GM12801 (cell line): ENCODE results near the gene KCNS1.

Experiments used
- TF ChIP-seq, protein P1 (sequence below): IDR thresholded peaks from one replicate; pipeline ENCODE4 v1.5.1; 2011; ENCODE audit warnings: control low read depth; ENCODE audit not compliant: insufficient read length; ENCODE audit errors: extremely low read depth

The KCNS1 gene

DNA sequence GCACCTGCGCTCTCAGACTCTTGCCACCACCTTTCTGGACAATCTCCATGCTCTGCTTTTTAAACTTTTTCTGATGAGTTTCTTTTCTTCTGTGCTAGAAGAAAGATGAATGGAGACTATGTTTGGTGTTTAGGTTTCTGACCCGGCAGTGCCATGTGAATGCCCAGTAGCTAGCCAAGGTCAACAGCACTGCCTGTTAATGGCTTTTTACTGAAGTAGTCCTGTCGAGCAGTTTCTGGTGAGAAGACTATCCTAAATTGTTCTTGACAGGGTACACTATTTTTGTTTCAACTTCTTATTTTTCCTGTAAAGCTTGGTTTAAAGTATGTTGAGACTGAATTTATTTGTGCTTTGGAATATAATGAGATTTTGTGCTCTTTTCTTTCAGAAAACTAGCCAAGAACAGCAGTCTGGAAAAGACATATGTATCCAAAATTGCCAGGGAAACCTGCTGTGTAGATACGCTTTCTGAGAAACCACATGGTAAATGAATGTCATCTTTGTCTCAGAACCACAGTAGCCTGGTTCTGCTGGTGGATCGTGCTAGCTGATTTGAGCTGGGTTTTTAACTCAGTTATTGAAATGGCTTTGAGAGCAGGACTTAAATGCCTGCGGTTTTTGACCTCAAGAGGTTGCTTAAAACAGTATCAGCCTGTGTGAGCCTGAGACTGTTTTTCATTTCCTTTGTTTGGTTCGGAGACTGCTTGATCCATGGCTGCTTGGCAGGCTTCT is 48.1 kb downstream of the KCNS1 start:
- TF ChIP-seq, protein P1, sequence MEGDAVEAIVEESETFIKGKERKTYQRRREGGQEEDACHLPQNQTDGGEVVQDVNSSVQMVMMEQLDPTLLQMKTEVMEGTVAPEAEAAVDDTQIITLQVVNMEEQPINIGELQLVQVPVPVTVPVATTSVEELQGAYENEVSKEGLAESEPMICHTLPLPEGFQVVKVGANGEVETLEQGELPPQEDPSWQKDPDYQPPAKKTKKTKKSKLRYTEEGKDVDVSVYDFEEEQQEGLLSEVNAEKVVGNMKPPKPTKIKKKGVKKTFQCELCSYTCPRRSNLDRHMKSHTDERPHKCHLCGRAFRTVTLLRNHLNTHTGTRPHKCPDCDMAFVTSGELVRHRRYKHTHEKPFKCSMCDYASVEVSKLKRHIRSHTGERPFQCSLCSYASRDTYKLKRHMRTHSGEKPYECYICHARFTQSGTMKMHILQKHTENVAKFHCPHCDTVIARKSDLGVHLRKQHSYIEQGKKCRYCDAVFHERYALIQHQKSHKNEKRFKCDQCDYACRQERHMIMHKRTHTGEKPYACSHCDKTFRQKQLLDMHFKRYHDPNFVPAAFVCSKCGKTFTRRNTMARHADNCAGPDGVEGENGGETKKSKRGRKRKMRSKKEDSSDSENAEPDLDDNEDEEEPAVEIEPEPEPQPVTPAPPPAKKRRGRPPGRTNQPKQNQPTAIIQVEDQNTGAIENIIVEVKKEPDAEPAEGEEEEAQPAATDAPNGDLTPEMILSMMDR = no peak

DNA sequence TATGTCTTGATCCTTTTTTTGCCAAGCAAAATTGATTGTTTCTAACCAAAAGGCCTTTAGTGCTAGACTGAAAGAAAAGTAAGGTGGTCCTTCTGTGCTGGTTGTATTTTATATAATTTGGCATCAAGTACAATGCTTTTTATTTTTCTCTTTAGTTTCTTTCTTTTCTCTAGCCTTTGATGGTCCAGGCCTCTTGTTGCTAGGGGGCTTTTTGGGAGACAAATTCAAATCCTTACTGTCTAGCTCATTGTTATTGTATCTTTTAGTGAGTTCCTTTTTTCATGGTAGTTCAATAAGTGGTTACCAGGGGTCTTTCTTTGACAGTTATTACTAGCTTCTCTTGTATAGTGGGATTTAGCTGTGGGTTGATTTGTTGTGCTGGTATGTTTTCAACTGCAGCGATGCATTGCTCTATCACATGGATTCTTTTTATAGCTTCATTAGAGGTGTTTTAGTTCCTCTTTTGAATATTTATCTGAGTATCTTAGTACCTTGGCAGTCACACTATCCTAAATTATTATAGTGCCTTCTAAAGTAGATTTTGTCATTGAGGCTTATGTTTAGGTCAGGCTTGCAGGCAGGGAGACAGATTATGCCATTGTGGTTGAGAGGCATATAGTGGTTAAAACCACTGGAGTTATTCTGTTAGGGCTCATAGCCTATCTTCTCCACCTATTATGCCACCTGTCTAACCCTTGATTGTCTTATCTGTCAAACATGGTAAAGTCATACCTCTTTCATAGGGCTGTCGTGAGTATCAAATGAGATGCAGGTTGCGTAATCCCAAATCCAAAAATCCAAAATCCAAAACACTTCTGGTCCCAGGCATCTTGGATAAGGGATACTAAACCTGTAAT is 49.5 kb downstream of the KCNS1 start:
- TF ChIP-seq, protein P1 = no peak

DNA sequence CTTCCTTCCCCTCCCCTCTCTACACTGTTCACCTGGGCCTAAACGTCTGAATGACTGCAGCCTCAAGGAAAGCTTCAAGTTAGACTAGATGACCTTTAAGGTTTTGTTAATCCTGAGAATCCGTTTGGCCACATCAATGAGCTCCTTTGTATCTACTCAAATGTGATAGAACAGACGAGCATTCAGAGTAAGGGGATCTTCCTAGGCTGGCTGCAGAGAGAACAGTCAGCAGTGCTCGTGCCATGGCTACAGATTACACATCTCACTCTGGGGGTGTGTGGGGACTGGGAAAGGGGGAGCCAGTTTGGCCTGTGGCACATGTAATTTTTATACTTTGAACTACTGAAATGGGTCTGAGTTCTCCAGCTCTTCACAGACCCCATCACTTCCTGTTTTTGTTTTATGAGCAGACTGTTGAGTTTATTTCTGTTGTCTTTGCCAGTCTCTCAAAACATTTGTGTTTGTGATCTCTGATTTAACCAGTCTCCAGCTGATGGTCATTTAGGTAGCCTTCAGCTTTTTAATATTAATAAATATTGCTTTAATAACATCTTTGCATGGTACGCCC is 50.9 kb downstream of the KCNS1 start:
- TF ChIP-seq, protein P1 = no peak

DNA sequence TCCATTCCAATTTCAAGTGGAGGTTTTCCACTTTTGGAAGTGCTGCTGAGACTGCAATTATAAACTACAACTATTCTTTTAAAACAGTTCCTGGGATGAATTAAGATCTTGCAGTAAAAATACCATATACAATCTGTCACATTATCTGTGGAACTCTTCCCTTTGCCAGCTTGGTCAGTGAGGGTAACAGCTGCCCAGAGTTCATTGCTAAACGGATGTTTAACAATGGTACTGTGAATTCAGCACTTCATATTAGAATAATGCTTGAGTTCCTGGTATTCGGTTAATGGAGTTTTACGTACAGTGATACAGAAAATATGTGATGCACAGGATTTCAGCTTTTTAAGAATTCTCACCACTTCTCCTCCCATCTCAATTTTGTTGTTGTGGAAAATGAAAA is 51.5 kb downstream of the KCNS1 start:
- TF ChIP-seq, protein P1 = no peak

DNA sequence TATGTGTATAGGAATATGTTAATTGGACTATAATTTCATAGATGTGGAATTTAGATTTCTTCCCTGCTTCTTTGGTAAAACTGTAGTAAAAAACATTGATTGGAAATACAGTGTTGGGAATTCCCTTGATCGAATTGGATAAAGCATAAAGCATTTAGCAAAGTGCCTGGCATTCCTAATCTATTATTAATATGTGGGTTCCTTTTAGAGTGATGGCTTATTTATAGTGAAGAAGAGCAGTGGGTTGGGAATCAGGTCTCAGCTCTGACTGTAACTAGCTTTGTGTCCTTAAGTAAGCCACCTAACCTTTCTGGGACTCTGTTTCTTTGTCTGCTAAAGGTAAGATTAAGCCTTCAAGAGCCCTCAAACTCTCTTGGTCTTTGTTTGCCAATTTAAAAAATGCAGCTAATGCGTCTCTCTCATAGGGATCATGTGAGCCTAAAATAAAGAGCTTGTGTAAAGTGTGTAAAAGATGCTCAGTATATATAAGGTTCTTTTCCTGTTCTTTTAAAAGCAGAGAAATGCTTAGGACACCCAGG is 53.3 kb downstream of the KCNS1 start:
- TF ChIP-seq, protein P1 = no peak

DNA sequence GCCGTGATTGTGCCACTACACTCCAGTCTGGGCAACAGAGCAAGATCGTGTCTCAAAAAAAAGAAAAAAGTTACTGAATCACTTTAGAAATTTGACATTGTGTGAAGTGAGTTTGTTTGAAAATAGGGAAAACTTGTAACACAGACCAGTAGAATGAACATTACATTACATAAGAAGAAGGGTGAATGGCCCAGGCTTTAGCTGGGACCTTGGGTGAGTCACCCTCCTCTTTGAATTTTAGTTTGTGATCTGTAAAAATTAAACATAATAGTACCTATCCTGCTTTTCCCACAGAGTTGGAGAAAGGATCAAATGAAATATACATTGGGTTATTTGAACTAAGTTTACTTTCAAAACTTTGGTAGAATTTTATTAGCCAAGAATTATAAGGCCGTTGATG is 56.3 kb downstream of the KCNS1 start:
- TF ChIP-seq, protein P1 = no peak

DNA sequence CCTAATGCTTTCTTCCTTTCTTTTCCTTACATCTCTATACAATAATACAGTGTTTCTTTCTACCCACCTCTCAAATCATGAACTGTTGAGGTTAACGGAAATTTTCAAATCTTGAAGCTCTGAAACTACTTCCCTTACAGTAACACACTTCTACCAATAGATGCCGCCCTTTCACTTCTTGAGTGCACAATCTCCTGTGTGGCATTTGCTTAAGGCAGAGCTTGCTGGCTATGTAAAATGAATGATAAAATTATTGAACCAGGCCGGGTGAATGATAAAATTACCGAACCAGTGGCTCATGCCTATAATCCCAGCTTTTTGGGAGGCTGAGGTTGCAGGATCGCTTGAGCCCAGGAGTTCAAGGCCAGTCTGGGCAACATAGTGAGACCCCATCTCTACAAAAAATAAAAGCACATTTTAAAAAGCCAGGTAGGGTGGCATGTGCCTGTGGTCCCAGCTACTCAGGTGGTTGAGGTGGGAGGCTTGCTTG is 56.8 kb downstream of the KCNS1 start:
- TF ChIP-seq, protein P1 = no peak
